WERI-Rb-1 (cell line): ENCODE results near the gene DNAJC25.
"Not testable (repeated sequence)": the region's sequence is repeated elsewhere in the genome, so short reads cannot be mapped to it uniquely, and the experiment has no call there.

ENCODE experiments used
- DNase-seq: peaks from one replicate; pipeline ENCODE4 v3.0.0-alpha.2; 2020
- H3K27ac ChIP-seq: fragments of 250-450 bp; sonication (Bioruptor Pico); 2 replicates; pipeline ENCODE4 v1.5.1; 2020; ENCODE audit warnings: mild to moderate bottlenecking, moderate library complexity
- H3K27me3 ChIP-seq: fragments of 250-450 bp; sonication (Bioruptor Pico); 2 replicates; pipeline ENCODE4 v1.5.1; 2021; ENCODE audit warnings: mild to moderate bottlenecking, low read depth, moderate library complexity; ENCODE audit not compliant: insufficient read depth, severe bottlenecking
- H3K36me3 ChIP-seq: fragments of 250-450 bp; sonication (Bioruptor Pico); 2 replicates; pipeline ENCODE4 v1.5.1; 2020; ENCODE audit warnings: mild to moderate bottlenecking, moderate library complexity
- H3K4me3 ChIP-seq: 2 replicates; pipeline ENCODE4 v1.5.1; 2011; ENCODE audit warnings: low read depth, mild to moderate bottlenecking, control low read depth, low read length
- H3K9me3 ChIP-seq: fragments of 250-450 bp; sonication (Bioruptor Pico); 2 replicates; pipeline ENCODE4 v1.5.1; 2021; ENCODE audit warnings: mild to moderate bottlenecking, moderate library complexity; ENCODE audit not compliant: severe bottlenecking
- CTCF ChIP-seq: IDR thresholded peaks from 2 replicates; pipeline ENCODE4 v1.5.1; 2011; ENCODE audit warnings: low read depth, mild to moderate bottlenecking, control low read depth, inconsistent platforms, low read length

Gene DNAJC25

DNA sequence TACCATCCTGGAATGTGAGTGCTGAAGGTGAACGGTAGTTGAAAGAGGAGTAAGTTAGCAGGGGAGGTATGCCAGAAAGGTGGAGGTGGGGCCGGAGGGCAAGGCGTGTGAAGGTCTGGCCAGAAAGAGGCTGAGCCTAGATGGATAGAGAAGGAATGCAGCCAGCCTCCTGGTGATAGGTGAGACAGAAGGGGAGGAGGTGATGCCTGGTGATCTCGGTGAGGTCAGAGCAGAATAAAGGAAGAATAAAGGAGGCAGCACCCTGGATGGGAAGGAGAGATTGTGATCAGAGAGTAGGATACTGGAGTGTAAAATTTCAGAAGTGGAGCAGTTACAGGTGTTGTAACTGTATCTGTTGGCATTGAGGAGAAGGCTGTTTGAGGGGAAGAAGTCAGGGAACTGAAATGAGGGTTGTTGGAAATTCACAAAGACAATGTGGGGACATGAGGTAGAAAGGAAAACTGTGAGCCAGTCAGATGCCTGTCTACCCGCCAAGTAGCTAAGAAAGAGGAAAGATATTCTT, 32.2 kb downstream of the DNAJC25 start:
- H3K27ac ChIP-seq = no peak overlapping the region

GRCh38 chr9:111668026-111668573, 37.0 kb downstream of the DNAJC25 start:
- no peak for TF ChIP-seq CTCF
- Histone ChIP-seq H3K27me3 (no peaks in the 10 kb centered on the region), H3K27ac (no peak overlapping the region), H3K4me3 (no peak overlapping the region), H3K36me3 (peaks cover 44% of the 10 kb centered on the region), H3K9me3 (no peaks in the 10 kb centered on the region)
- DNase-seq = no peak

More for the DNA sequence above, 32.2 kb downstream of the DNAJC25 start:
- H3K27me3 ChIP-seq = no peaks in the 10 kb centered on the region
- peaks cover 36% of the 10 kb centered on the region for H3K36me3 ChIP-seq
- no peaks in the 10 kb centered on the region for H3K9me3 ChIP-seq
- no peak for TF ChIP-seq CTCF
- H3K4me3 ChIP-seq = no peak overlapping the region
- DNase-seq = no peak

DNA sequence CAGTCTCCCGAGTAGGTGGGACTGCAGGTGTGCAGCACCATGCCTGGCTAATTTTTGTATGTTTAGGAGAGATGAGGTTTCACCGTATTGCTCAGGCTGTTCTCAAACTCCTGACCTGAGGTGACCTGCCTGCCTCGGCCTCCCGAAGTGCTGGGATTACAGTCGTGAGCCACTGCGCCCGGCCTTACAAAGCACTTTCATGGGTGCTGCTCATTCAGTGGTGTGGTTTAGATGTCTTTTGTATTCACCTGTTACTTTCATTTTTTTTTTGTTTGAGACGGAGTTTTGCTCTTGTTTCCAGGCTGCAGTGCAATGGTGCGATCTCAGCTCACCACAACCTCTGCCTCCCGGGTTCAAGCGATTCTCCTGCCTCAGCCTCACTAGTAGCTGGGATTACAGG, 37.5 kb downstream of the DNAJC25 start:
- peaks cover 41% of the 10 kb centered on the region for H3K36me3 ChIP-seq
- H3K27me3 ChIP-seq, H3K27ac ChIP-seq, H3K9me3 ChIP-seq, H3K4me3 ChIP-seq, DNase-seq: not testable (repeated sequence)

DNA sequence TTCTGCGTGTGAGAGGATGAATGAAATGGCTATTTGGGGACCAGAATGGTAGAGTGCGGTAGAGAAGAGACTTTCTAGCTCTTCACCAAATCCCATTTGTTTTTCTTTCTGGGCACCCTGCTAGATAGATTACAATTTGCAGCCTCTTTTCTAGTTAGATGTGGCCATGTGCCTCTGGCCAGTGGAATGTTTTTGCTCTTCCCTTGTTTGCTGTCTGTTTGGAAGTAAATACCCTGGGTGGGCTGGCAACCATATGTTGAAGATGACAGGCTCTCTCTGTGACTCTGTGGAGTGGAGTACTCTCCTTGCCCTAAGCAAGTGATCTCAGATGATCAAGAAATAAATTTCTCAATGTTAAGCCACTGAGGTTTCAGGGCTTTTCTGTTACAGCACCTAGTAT, 43.2 kb downstream of the DNAJC25 start:
- no peaks in the 10 kb centered on the region for H3K27me3 ChIP-seq
- H3K4me3 ChIP-seq = no peak overlapping the region
- no peaks in the 10 kb centered on the region for H3K9me3 ChIP-seq
- no peak for DNase-seq
- H3K27ac ChIP-seq = no peak overlapping the region
- TF ChIP-seq CTCF = no peak
- no peaks in the 10 kb centered on the region; the same call in none of the 2 replicates for H3K36me3 ChIP-seq

DNA sequence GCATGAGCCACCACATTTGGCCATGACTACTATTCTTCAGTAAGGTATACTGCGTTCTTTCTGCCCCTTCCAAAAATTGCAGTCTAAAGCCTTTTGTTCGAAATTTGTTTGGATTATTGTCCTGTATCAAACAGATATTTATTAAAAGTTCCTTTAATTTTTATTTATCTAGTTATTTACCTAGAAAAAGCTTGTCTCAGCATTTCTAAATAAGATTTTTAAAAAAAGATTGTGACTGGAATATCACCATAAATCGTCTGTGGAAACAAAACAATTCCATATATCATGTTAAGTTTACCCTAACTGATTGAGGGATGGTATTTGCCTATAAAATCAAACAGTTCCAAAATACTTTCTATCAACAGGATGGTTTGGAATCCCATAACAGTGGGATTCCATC, 45.0 kb downstream of the DNAJC25 start:
- no peak for TF ChIP-seq CTCF
- H3K27me3 ChIP-seq = no peaks in the 10 kb centered on the region
- H3K36me3 ChIP-seq = no peaks in the 10 kb centered on the region; the same call in none of the 2 replicates
- H3K4me3 ChIP-seq = no peak overlapping the region
- DNase-seq = no peak
- no peak overlapping the region for H3K27ac ChIP-seq
- no peaks in the 10 kb centered on the region for H3K9me3 ChIP-seq

GRCh38 chr9:111678293-111678692, 47.2 kb downstream of the DNAJC25 start:
- H3K4me3 ChIP-seq = no peak overlapping the region
- no peaks in the 10 kb centered on the region for H3K27me3 ChIP-seq
- TF ChIP-seq CTCF = no peak
- DNase-seq = no peak
- H3K27ac ChIP-seq = no peak overlapping the region
- no peaks in the 10 kb centered on the region; the same call in none of the 2 replicates for H3K36me3 ChIP-seq
- H3K9me3 ChIP-seq = no peaks in the 10 kb centered on the region
